ENCODE results near the gene OS9. TPM values are rescaled to one million over a fixed set of nuclear protein-coding genes. Genes with fewer than 3 reads are reported as not detected.
A peak's percentile ranks its signal among the peaks of the same experiment; 100 is the strongest.

OS9 gene
- total RNA-seq, 4 donors from 2014 or later, result 139 to 223 (median 148) TPM

DNA sequence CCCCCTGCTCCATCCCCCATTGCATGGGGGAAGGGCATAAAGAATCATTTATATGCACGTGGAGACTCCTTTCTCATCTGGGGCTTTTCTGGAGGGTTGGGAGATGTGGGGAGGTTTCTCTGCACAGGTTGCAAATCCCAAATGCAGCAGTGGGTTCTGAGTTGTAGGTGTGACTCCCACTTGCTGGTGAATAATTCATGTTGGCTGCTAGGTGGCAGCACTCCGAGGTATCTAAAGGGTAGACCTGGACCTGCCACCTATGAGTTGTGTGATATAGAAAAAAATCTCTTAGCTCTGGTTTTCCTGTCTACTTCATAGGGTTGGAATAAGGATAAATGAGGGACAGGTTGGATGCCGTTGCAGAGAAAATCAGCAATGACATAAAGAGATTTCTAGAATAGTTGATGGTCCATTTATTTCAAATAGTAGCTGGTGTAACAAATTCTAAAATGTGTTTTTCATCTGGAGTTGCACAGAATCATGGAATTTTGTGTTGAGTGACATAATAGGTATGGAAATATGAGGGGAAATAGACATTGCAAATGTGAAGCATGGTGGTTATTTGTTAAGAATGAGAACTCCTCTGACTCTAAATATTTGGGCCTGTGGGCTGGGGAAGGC, 65.5 kb downstream of the OS9 start:
- WGBS, result 45% methylated on average over 3 of the region's 3 CpGs
- H3K36me3 ChIP-seq, result peaks cover 0 to 27% (median 16%) of the 10 kb centered on the region in 4 donors
- DNase-seq (ENCODE audit: extremely low spot score), result no peak
- TF ChIP-seq POLR2A (IDR thresholded peaks at IDR 0.05; ENCODE audit: low read depth) (no peak), EP300 (IDR thresholded peaks at IDR 0.05) (no peak), POLR2AphosphoS5 (IDR thresholded peaks at IDR 0.05) (no peak)
- TF ChIP-seq, protein P1, sequence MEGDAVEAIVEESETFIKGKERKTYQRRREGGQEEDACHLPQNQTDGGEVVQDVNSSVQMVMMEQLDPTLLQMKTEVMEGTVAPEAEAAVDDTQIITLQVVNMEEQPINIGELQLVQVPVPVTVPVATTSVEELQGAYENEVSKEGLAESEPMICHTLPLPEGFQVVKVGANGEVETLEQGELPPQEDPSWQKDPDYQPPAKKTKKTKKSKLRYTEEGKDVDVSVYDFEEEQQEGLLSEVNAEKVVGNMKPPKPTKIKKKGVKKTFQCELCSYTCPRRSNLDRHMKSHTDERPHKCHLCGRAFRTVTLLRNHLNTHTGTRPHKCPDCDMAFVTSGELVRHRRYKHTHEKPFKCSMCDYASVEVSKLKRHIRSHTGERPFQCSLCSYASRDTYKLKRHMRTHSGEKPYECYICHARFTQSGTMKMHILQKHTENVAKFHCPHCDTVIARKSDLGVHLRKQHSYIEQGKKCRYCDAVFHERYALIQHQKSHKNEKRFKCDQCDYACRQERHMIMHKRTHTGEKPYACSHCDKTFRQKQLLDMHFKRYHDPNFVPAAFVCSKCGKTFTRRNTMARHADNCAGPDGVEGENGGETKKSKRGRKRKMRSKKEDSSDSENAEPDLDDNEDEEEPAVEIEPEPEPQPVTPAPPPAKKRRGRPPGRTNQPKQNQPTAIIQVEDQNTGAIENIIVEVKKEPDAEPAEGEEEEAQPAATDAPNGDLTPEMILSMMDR (IDR thresholded peaks at IDR 0.05), result peak in 1 of 3 experiments; percentile 36
- H3K27ac ChIP-seq (replicated peaks in 1 of 4), result no peak overlapping the region
- H3K27me3 ChIP-seq, result peaks cover 0 to 35% (median 20%) of the 10 kb centered on the region in 4 donors
- intact Hi-C loops (cut with DNase I), result no loop called here
- H3K4me3 ChIP-seq, result no peak overlapping the region
- no peaks in the 10 kb centered on the region for H3K9me3 ChIP-seq
- peaks cover 9 to 32% (median 21%) of the 10 kb centered on the region in 4 donors for H3K4me1 ChIP-seq

DNA sequence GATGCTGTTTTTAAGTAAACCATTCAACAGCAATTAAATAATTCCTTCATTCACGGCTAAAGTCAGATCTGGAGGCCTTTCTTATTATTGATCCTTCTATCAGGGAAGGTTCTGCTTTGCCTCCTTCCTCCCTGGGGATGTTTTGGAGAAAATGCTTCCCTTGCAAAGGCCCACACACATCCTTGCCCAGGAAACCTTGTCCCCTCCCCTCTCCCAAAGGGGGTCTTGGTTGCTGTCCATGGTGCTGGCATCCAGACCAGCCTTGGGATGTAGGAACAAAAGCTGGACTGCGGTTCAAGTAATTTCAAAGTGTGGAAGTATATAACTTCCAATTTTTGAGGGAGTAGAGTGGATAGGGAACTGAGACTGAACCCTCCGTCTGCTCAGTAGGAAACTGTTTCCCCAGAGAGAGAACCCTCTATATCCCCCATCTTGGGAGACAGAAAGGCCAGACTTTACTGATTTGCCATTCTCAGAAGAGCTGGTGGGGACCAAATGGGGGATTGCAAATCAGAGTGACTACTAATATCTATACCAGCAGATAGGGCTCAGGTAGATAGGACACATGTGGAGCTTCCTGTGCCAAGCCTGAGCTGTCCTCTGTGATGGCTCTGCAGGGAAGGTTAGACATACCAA, 66.5 kb downstream of the OS9 start:
- WGBS, result 93% methylated on average over 3 of the region's 3 CpGs
- no peak for DNase-seq (ENCODE audit: extremely low spot score)
- TF ChIP-seq POLR2A (IDR thresholded peaks at IDR 0.05; ENCODE audit: low read depth) (no peak), EP300 (IDR thresholded peaks at IDR 0.05) (no peak), POLR2AphosphoS5 (IDR thresholded peaks at IDR 0.05) (no peak)
- TF ChIP-seq, protein P1 (IDR thresholded peaks at IDR 0.05), result no peak
- intact Hi-C loops (cut with DNase I), result no loop called here
- no peak overlapping the region for H3K27ac ChIP-seq (replicated peaks in 1 of 4)
- peaks cover 0 to 45% (median 30%) of the 10 kb centered on the region in 4 donors for H3K27me3 ChIP-seq
- H3K9me3 ChIP-seq, result no peaks in the 10 kb centered on the region
- H3K4me3 ChIP-seq, result no peak overlapping the region
- H3K36me3 ChIP-seq, result peaks cover 0 to 27% (median 16%) of the 10 kb centered on the region in 4 donors
- peaks cover 16 to 32% (median 26%) of the 10 kb centered on the region in 4 donors for H3K4me1 ChIP-seq

GRCh38 chr12:57761391-57761998, 67.6 kb downstream of the OS9 start:
- intact Hi-C loops (cut with DNase I), result no loop called here
- 86% methylated on average over 4 of the region's 4 CpGs for WGBS
- peaks cover 0 to 55% (median 36%) of the 10 kb centered on the region in 4 donors for H3K27me3 ChIP-seq
- no peak for DNase-seq (ENCODE audit: extremely low spot score)
- no peak for TF ChIP-seq POLR2AphosphoS5 (IDR thresholded peaks at IDR 0.05)
- TF ChIP-seq EP300 (IDR thresholded peaks at IDR 0.05), result no peak
- TF ChIP-seq POLR2A (IDR thresholded peaks at IDR 0.05; ENCODE audit: low read depth), result no peak
- TF ChIP-seq, protein P1 (IDR thresholded peaks at IDR 0.05), result no peak
- no peaks in the 10 kb centered on the region for H3K9me3 ChIP-seq
- H3K27ac ChIP-seq (replicated peaks in 1 of 4), result no peak overlapping the region
- peaks cover 21 to 33% (median 28%) of the 10 kb centered on the region in 4 donors for H3K4me1 ChIP-seq
- peaks cover 0 to 27% (median 16%) of the 10 kb centered on the region in 4 donors for H3K36me3 ChIP-seq
- H3K4me3 ChIP-seq, result no peak overlapping the region

GRCh38 chr12:57762463-57762862, 68.5 kb downstream of the OS9 start:
- WGBS, result 88% methylated on average over 2 of the region's 2 CpGs
- intact Hi-C loops (cut with DNase I), result no loop called here
- DNase-seq (ENCODE audit: extremely low spot score), result no peak
- no peak for TF ChIP-seq EP300 (IDR thresholded peaks at IDR 0.05)
- TF ChIP-seq POLR2A (IDR thresholded peaks at IDR 0.05; ENCODE audit: low read depth), result no peak
- no peak for TF ChIP-seq POLR2AphosphoS5 (IDR thresholded peaks at IDR 0.05)
- TF ChIP-seq, protein P1 (IDR thresholded peaks at IDR 0.05), result no peak
- H3K27me3 ChIP-seq, result peaks cover 0 to 60% (median 36%) of the 10 kb centered on the region in 4 donors
- no peak overlapping the region for H3K4me3 ChIP-seq
- H3K36me3 ChIP-seq, result peaks cover 0 to 27% (median 16%) of the 10 kb centered on the region in 4 donors
- no peak overlapping the region for H3K27ac ChIP-seq (replicated peaks in 1 of 4)
- H3K4me1 ChIP-seq, result peaks cover 25 to 34% (median 29%) of the 10 kb centered on the region in 4 donors
- H3K9me3 ChIP-seq, result no peaks in the 10 kb centered on the region

Measured in esophagus muscularis mucosa (tissue), 4 donors.